GM12865 (cell line): ENCODE measurements around the gene CRYZ.
"Not testable (repeated sequence)": the region's sequence is repeated elsewhere in the genome, so short reads cannot be mapped to it uniquely, and the experiment has no call there.

Experiments used
- DNase-seq: peaks from one replicate; pipeline ENCODE4 v3.0.0; 2010; ENCODE audit warnings: low read depth
- H3K4me3 ChIP-seq: 2 replicates; pipeline ENCODE4 v1.5.1; 2011; ENCODE audit warnings: mild to moderate bottlenecking, low read depth, low read length, control low read depth
- TF ChIP-seq, protein P1 (sequence below): IDR thresholded peaks from 2 replicates; pipeline ENCODE4 v1.5.1; 2011; ENCODE audit warnings: low read length, control low read depth, low read depth, inconsistent platforms; ENCODE audit not compliant: insufficient read depth; ENCODE audit errors: missing control alignments

CRYZ gene

GRCh38 chr1:74748960-74749359 lies 16.1 kb upstream of the CRYZ start:
- DNase-seq: no peak
- no peak overlapping the region for H3K4me3 ChIP-seq
- TF ChIP-seq, protein P1, sequence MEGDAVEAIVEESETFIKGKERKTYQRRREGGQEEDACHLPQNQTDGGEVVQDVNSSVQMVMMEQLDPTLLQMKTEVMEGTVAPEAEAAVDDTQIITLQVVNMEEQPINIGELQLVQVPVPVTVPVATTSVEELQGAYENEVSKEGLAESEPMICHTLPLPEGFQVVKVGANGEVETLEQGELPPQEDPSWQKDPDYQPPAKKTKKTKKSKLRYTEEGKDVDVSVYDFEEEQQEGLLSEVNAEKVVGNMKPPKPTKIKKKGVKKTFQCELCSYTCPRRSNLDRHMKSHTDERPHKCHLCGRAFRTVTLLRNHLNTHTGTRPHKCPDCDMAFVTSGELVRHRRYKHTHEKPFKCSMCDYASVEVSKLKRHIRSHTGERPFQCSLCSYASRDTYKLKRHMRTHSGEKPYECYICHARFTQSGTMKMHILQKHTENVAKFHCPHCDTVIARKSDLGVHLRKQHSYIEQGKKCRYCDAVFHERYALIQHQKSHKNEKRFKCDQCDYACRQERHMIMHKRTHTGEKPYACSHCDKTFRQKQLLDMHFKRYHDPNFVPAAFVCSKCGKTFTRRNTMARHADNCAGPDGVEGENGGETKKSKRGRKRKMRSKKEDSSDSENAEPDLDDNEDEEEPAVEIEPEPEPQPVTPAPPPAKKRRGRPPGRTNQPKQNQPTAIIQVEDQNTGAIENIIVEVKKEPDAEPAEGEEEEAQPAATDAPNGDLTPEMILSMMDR: no peak

DNA sequence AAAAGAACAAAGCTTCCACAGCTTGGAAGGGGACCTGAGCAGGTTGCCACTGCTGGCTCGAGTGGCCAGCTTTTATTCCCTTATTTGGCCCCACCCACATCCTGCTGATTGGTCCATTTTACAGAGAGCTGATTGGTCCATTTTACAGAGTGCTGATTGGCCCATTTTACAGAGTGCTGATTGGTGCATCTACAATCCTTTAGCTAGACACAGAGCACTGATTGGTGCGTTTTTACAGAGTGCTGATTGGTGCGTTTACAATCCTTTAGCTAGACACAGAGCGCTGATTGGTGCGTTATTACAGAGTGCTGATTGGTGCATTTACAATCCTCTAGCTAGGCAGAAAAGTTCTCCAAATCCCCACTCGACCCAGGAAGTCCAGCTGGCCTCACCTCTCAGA lies 12.4 kb upstream of the CRYZ start:
- H3K4me3 ChIP-seq, DNase-seq: not testable (repeated sequence)

DNA sequence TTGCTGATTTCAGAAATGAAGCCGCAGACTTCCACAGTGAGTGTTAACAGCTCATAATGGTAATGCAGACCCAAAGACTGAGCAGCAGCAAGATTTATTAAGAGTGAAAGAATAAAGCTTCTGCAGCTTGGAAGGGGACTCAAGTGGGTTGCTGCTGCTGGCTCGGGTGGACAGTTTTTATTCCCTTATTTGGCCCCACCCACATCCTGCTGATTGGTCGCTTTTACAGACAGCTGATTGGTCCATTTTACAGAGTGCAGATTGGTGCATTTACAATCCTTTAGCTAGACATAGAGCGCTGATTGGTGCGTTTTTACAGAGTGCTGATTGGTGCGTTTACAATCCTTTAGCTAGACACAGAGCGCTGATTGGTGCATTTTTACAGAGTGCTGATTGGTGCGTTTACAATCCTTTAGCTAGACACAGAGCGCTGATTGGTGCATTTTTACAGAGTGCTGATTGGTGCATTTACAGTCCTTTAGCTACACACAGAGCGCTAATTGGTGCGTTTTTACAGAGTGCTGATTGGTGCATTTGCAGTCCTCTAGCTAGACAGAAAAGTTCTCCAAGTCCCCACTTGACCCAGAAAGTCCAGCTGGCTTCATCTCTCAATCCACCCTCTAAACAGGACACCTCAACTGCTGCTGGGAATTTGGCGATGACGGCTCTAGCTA lies 7.6 kb upstream of the CRYZ start:
- not testable (repeated sequence) for DNase-seq, H3K4me3 ChIP-seq

DNA sequence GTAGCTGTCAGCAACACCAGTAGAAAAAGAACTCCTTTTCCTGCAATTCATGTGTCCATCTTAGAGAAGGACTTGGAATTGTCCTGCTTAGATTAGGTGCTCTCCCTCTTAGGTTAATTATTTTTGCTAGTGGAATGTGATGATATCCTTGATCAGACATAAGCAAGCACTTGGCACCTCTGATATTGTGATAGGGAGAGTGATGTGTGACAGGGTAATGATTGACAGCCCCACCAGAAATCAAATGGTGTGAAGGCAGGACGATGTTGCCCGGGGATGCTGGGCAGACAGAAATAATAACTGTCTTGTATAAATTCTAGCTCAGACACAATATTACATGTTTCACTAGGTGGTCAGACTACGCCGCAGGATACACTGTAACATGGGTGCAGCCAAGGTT lies 4.5 kb upstream of the CRYZ start:
- DNase-seq: no peak
- TF ChIP-seq, protein P1: no peak
- H3K4me3 ChIP-seq: no peak overlapping the region

- DNase-seq: peak; percentile 85
- peak overlapping the region; percentile 69 for H3K4me3 ChIP-seq
- TF ChIP-seq, protein P1: peak; percentile 73
These were observed 994 bp upstream of the CRYZ start for GRCh38 chr1:74733604-74734484.

DNA sequence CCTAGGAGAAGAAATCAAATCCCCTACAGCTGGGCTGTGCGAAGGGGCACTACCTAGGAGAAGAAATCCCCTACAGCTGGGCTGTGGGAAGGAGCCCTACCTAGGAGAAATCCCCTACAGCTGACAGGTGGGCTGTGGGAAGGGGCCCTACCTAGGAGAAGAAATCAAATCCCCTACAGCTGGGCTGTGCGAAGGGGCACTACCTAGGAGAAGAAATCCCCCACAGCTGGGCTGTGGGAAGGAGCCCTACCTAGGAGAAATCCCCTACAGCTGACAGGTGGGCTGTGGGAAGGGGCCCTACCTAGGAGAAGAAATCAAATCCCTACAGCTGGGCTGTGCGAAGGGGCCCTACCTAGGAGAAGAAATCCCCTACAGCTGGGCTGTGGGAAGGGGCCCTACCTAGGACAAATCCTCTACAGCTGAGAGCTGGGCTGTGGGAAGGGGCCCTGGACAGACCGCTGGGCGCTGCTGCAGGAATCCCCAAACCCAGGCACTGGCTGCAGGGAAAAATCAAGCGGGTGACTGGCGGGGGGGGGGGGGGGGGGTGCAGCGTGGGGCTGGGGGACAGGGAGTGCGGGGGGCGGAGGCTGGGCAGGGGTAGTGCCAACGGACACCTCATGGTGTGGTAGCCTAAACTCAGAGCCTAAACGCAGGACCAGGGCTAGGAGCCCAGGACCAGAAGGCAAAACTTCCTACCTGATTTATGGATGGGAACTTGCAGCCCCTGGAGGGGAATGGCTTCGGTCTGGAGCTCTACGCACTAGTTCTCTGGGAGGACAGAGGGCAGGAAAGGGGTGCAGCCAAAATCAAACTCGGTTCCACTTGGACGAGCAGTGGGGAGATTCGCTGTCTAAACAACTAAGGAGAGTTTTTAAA lies 541 bp downstream of the CRYZ start:
- DNase-seq: peak; percentile 67
- H3K4me3 ChIP-seq: peak overlapping the region; percentile 69

DNA sequence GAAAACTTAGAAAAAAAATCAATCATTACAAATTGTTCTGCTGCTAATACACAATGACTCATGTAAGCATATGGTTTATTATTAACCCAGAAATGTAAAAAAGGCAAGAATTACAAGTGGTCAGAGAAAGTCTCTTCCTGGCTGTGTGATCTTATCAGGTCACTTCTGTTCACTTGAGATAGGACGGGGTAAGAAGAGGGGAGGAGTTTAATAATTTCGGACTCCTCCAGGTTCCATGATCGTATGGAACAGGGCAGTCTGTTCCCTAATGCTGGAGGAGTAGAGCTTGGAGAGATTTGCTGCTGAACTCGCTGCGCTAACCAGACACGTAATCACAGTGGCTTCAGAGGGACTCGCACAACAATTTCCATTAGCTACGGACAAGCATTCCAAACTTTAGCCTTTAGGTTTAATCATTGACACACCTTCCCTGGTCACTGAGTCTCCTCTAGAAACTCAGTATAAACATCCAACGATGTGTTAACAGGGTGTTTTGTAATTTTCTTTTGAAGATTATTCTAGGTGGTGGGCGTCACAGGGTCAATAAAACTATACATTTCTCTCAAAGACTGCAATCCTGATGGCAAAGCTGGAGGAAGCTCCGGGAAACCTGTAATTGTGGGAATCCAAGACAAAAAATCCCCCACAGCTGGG lies 1.3 kb downstream of the CRYZ start:
- TF ChIP-seq, protein P1: no peak
- DNase-seq: peak; percentile 28
- H3K4me3 ChIP-seq: peak overlapping the region; percentile 69

DNA sequence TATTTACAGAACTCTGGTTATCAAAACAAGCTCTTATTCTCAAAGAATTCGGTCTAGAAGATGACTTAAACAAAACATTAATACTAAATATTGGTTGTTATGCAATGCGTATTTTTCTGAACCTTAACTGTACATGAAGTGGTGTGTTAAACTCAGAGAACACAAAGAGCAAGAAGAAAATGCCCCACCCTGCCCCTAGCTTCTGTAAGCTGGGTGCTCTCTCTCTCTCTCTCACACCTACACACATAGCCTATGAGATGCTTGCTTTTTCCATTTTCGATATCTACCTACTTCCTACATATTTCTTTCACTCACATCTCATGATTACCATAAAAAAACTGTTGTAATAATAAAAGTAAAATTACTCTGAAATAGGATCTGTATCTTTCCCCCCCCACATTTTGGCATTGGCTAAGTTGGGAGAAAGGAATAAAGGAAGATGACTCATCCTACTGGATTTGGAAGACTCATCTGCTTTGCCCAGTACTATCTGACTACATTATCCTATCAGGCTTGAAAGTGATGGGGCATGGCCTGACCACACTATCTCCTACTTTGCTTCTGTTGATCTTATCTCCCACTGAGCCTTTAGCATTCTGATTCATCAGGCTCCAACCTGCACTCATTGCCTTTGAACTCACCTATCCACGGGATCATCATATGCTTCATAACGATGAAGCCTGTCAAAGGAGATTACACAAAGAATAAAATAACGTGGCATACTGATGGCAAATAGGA lies 2.9 kb downstream of the CRYZ start:
- no peak overlapping the region for H3K4me3 ChIP-seq
- DNase-seq: no peak
- TF ChIP-seq, protein P1: no peak
